GM19023 (cell line): ENCODE data around the gene AOX1.
"Not testable (repeated sequence)": the region's sequence is repeated elsewhere in the genome, so short reads cannot be mapped to it uniquely, and the experiment has no call there.

ENCODE experiments used
- ATAC-seq: cut with Tn5 transposase; IDR thresholded peaks from one replicate; pipeline ENCODE4 v1.9.1; 2021; ENCODE audit warnings: mild to moderate bottlenecking, moderate library complexity; ENCODE audit not compliant: unreplicated experiment

AOX1 gene

GRCh38 chr2:200585730-200586643 is at the start of gene AOX1:
TSS of gene AOX1 (plus strand) at chr2:200586014. CDS start at chr2:200586109, 95 bp downstream.
- ATAC-seq = peak; percentile 38

DNA sequence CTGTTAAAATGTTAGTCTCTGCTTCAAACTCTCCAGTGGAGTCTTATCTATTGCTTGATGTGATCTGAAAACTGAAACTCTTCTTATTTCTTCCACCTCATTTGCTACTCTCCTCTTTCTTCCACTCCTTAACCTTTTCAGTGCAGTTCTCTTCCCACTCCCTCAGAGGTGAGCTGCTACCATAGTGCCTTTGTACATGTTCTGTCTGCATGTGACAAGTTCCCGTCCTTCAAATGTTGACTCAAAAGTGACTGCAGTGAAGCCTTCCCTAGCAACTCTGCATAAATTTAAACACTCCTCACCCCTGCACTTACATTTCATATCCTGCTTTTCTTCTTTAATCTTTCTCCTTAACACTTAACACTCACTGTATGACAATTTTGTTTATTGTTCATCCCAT is 47.7 kb upstream of the AOX1 start:
- ATAC-seq = no peak

DNA sequence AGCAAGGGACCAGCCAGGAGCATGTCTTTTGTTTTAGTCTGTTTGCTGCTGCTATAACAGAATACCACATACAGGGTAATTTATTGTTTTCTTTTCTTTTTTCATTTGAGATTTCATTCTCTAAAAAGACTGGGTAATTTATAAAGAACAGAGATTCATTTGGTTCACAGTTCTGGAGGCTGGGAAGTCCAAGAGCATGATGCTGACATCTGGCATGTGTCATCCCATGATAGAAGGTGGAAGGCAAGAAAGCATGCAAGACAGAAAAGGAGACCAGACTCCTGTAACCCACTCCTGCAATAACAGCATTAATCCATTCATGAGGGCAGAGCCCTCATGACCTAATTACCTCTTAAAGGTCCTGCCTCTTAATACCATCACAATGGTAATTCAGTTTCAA is 45.0 kb upstream of the AOX1 start:
- ATAC-seq = no peak

GRCh38 chr2:200566596-200566995 is 19.2 kb upstream of the AOX1 start:
- not testable (repeated sequence) for ATAC-seq

DNA sequence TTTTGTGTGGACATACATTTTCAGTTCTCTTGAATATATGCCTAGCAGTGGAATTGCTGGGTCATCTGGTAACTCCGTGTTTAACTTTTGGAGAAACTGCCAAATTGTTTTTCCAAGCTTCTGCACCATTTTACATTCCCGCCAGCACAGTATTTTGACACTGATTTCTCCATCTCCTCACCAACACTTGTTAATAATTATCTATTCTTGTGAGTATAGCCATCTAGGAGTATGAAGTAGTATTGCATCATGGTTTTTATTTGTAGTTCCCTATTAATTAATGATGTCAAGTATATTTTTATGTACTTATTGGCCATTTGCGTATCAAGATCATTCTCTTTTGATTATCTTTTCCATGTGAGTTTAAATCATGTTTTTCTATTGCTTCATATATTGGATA is 17.9 kb upstream of the AOX1 start:
- no peak for ATAC-seq

- no peak for ATAC-seq
These were observed 9.9 kb upstream of the AOX1 start for GRCh38 chr2:200575957-200576356.

DNA sequence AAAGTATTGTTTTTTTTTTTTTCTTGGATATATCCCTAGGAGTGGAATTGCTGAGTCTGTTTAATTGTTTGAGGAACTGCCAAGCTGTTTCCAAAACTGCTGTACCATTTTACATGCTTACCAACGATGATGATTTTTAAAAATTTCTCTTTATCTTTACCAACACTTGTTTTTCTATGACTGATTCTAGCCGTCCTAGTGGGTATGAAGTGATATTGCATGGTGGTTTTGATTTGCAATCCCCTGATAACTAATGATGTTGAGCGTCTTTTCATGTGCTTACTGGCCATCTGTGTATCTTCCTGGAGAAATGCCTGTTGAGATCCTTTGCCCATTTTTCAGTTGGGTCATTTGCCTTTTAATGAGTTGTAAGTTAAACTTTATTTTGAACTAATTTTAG is 8.8 kb upstream of the AOX1 start:
- no peak for ATAC-seq

- ATAC-seq = no peak
These were observed 7.0 kb upstream of the AOX1 start for GRCh38 chr2:200578778-200579177.

GRCh38 chr2:200584639-200585038 is 1.2 kb upstream of the AOX1 start:
- no peak for ATAC-seq

GRCh38 chr2:200585340-200585729 is 479 bp upstream of the AOX1 start:
- ATAC-seq = no peak

DNA sequence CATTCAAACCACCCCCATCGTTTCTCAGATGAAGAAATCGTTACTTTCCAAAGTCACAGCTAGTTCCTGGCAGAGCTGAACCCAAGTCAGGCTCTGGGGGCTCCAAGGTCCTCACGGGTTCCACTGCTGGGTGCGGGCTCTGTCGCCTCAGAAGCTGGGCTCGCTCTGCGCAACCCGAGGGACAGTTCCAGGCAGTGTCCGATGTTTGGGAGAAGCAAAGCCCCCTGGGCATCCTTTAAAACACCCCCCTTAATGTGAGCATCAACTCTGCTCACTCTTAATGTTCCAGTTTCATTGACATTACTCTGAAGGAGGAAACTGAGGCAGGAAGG is 796 bp downstream of the AOX1 start:
- no peak for ATAC-seq

- ATAC-seq = no peak
These were observed 1.3 kb downstream of the AOX1 start for GRCh38 chr2:200587007-200587616.

GRCh38 chr2:200588076-200588678 is 2.4 kb downstream of the AOX1 start:
- ATAC-seq = no peak

DNA sequence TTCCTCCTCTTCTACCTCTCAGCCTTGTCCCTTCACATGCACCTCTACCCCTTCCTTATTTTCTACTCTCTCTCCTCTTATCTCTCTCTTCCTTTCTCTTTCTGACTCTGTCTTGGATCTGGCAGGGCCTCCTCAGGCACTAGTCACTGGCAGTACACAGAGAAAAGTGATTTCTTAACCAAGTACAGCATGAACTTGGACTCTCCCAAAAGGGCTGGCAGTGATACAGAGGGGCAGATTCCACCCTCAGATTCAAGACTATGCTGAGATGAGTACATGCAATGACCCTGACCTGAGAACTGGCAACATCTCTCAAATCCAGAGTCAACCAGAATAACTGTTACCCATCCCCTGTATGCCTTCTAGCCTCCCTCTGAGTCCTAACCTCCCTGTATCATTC is 4.3 kb downstream of the AOX1 start:
- no peak for ATAC-seq

- no peak for ATAC-seq
These were observed 5.5 kb downstream of the AOX1 start for GRCh38 chr2:200591308-200591707.

GRCh38 chr2:200592406-200593075 is 6.7 kb downstream of the AOX1 start:
- ATAC-seq = no peak

- no peak for ATAC-seq
These were observed 8.1 kb downstream of the AOX1 start for GRCh38 chr2:200593905-200594304.

- ATAC-seq = no peak
These were observed 10.1 kb downstream of the AOX1 start for GRCh38 chr2:200595913-200596312.

DNA sequence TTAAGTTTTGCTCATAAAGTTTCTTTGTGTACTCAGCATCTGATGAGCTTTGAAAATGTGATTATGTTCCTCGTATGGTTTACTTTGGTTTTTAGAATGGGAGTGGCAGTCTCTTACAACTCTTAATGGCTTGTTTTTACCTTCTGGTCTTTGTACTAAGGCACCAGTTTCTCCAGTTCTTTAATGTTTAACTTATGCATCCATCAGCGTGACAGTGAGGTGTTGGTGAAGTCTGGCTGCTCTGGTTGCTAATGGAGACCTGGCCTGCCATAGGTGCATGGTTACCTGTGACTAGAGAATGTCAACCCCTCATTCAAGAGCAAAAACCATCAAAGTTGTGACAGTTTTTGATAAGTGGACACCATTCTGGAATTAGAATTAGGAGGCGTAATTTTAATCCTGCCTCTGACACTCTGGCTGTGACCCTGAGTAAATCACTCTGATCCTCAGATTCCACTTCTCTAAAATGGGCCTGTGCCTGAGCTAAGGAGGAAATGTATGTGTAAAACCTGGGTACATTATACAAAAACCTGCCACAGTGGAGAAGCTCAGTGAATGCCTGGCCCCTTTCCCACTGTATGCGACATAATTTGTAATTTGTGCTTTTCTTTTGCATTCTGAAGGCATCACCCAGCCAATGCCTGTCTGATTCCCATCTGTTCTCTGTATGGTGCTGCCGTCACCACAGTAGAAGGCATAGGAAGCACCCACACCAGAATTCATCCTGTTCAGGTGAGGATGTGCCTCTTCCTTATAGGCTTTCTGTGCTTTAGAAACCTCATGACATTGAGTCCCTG is 11.2 kb downstream of the AOX1 start:
- no peak for ATAC-seq

DNA sequence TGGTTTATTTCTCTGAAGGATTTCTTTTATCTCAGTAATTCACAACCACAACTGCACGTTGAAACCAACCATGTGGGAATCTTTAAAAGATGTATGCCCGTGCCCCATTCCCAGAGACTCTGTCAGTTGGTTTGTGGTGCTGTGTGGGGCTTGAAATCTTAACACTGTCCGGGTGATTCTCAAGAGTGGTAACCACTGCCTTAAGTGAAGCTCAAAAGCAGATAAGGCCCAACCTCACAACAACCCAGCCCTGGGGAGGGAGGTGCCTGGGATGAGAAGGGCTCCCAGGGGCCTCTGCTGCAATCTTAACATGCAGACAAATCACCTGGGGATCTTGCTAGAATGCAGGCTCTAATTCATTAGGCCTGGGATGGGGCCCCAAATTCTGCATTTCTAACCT is 13.4 kb downstream of the AOX1 start:
- no peak for ATAC-seq
